ENCODE measurements around the gene PRSS36.
"Not testable (repeated sequence)": the region's sequence is repeated elsewhere in the genome, so short reads cannot be mapped to it uniquely, and the experiment has no call there.

Gene PRSS36

DNA sequence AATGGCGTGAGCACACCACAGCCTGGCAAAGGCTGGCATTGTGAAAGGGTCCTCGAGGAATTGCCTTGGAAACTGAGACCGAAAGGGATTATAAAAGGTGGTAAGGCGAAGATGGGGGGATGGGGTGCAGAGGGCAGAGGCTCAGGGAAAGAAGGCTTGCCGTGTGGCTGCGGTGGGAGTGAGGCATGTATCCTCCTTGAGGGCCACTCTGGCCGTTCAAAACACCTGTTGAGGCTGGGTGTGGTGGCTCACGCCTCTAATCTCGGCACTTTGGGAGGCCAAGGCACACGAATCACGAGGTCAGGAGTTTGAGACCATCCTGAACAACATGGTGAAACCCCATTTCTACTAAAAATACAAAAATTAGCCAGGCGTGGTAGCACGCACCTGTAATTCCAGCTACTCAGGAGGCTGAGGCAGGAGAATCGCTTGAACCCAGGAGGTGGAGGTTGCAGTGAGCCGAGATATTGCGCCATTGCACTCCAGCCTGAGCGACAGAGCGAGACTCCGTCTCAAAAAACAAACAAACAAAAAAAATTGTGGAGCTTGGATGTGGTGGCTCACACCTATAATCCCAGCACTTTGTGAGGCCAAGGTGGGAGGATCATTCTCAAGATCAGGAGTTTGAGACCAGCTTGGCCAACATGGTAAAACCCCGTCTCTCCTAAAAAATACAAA is 12.9 kb downstream of the PRSS36 start:
- not testable (repeated sequence) for H3K36me3 Mint-ChIP-seq, H3K4me3 Mint-ChIP-seq, H3K27ac Mint-ChIP-seq, H3K4me1 Mint-ChIP-seq, H3K27me3 Mint-ChIP-seq, H3K9me3 Mint-ChIP-seq

DNA sequence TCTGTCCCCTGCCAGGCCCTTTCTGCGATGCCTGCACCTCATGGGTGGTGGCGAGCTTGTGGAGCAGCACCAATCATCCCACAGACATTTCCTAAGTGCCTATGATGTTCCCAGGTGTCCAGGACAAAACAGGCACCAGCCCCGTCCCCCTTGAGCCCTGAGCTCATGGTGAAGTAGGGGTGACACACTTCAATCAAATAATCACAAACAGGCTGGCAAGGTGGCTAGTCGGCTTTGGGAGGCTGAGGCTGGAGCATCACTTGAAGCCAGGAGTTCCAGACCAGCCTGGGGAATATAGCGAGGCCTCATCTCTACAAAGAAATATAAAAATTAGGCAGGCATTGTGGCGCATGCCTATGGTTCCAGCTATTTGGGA is 13.6 kb downstream of the PRSS36 start:
- Mint-ChIP-seq H3K9me3 (no peaks in the 10 kb centered on the region), H3K4me3 (no peak overlapping the region), H3K27me3 (no peaks in the 10 kb centered on the region), H3K27ac (no peak overlapping the region), H3K36me3 (no peaks in the 10 kb centered on the region), H3K4me1 (no peaks in the 10 kb centered on the region)

- Mint-ChIP-seq H3K4me1 (no peaks in the 10 kb centered on the region), H3K27me3 (no peaks in the 10 kb centered on the region), H3K9me3 (no peaks in the 10 kb centered on the region), H3K4me3 (no peak within 1 kb of the TSS), H3K36me3 (no peaks in the 10 kb centered on the region), H3K27ac (no peak within 1 kb of the TSS)
These were observed 14.2 kb downstream of the PRSS36 start, which contains the start of gene PRSS8 for GRCh38 chr16:31135535-31136286. Gene PRSS8, minus strand, starts transcription at chr16:31135727. Its CDS starts 229 bp downstream, at chr16:31135498.

- Mint-ChIP-seq H3K4me1 (no peaks in the 10 kb centered on the region), H3K27me3 (no peaks in the 10 kb centered on the region), H3K4me3 (no peak overlapping the region), H3K9me3 (no peaks in the 10 kb centered on the region), H3K36me3 (peaks cover 2% of the 10 kb centered on the region), H3K27ac (no peak overlapping the region)
These were observed 15.0 kb downstream of the PRSS36 start for GRCh38 chr16:31134625-31135534.

DNA sequence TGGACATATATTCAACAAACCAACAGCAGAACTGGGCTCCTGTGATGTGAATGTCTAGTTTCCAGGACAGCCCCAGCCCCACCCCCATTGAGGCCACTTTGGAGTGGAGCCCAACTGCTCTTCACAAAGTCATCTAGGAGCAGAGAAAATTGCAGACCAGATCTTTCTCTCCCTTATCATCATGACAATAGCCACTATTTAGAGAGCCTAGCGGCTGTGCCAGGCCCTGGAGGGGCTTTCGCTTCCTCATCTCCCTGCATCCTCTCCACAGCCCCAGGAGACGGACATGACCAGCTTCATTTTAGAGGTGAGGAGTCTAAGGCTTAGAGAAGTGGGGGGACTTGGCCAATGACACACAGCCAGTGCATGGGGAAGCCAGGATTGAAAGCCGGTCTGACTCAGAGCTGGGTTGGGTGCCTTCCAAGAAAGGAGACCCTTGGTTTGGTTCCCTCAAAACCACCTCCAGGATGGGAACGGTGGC is 15.7 kb downstream of the PRSS36 start:
- Mint-ChIP-seq H3K9me3 (no peaks in the 10 kb centered on the region), H3K27me3 (no peaks in the 10 kb centered on the region), H3K36me3 (peaks cover 2% of the 10 kb centered on the region), H3K4me3 (no peak overlapping the region), H3K27ac (no peak overlapping the region), H3K4me1 (no peaks in the 10 kb centered on the region)

- Mint-ChIP-seq H3K9me3 (no peaks in the 10 kb centered on the region), H3K4me1 (no peaks in the 10 kb centered on the region), H3K4me3 (no peak overlapping the region), H3K36me3 (peaks cover 2% of the 10 kb centered on the region), H3K27me3 (no peaks in the 10 kb centered on the region), H3K27ac (no peak overlapping the region)
These were observed 16.8 kb downstream of the PRSS36 start for GRCh38 chr16:31133046-31133501.

- Mint-ChIP-seq H3K4me1 (peaks cover 5% of the 10 kb centered on the region), H3K27ac (no peak overlapping the region), H3K27me3 (no peaks in the 10 kb centered on the region), H3K9me3 (no peaks in the 10 kb centered on the region), H3K36me3 (peaks cover 6% of the 10 kb centered on the region), H3K4me3 (no peak overlapping the region)
These were observed 17.4 kb downstream of the PRSS36 start for GRCh38 chr16:31132303-31132979.

DNA sequence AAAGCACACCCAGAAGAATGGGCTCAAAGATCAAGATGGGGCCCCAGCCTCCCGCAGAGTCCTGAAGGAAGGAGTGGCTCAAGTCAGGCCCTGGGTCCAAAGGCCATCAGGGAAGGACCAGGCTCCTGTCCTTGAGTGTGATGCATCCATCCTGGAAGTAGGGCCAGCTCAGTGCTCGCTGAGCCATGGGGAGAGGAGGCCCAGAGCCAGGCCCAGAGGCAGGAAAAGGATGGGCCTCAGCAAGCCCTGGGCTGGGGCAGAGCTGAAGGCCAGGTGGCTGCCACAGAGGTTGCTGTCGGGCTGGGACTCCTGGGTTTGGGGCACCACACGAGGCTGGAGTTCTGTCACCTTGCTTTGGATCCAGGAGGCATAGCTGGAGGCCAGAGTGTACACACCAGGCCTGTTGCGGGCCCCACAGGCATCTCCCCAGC is 18.0 kb downstream of the PRSS36 start:
- H3K9me3 Mint-ChIP-seq, result no peaks in the 10 kb centered on the region
- H3K4me1 Mint-ChIP-seq, result peaks cover 5% of the 10 kb centered on the region
- no peaks in the 10 kb centered on the region for H3K27me3 Mint-ChIP-seq
- H3K36me3 Mint-ChIP-seq, result peaks cover 6% of the 10 kb centered on the region
- H3K4me3 Mint-ChIP-seq, result no peak overlapping the region
- H3K27ac Mint-ChIP-seq, result no peak overlapping the region

DNA sequence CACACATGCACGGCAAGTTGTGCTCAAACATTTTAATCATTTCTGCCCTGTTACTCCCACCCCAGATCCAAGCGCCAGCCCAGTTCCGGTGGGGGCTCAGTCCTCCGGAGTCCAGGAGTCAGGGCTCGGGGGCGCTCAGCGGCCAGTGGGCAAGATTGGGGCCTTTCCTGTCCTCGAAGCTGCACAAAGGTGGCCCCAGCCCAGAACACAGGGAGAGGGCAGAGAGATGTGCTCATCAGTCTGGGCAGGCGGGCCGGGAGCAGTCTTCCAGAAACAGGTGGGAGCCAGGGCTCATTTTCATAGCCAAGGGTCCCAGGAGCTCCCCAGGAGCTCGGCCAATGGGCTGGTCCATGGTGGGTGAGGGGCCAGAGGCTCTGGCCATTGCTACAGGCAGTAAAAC is 18.4 kb downstream of the PRSS36 start:
- Mint-ChIP-seq H3K36me3 (peaks cover 6% of the 10 kb centered on the region), H3K27ac (no peak overlapping the region), H3K4me1 (peaks cover 5% of the 10 kb centered on the region), H3K27me3 (no peaks in the 10 kb centered on the region), H3K4me3 (no peak overlapping the region), H3K9me3 (no peaks in the 10 kb centered on the region)

- Mint-ChIP-seq H3K4me1 (peaks cover 8% of the 10 kb centered on the region), H3K9me3 (no peaks in the 10 kb centered on the region), H3K27ac (no peak overlapping the region), H3K4me3 (no peak overlapping the region), H3K36me3 (peaks cover 6% of the 10 kb centered on the region), H3K27me3 (no peaks in the 10 kb centered on the region)
These were observed 19.0 kb downstream of the PRSS36 start for GRCh38 chr16:31130899-31131298.

- no peaks in the 10 kb centered on the region for H3K9me3 Mint-ChIP-seq
- H3K36me3 Mint-ChIP-seq, result peaks cover 6% of the 10 kb centered on the region
- H3K27me3 Mint-ChIP-seq, result no peaks in the 10 kb centered on the region
- H3K4me3 Mint-ChIP-seq, result no peak overlapping the region
- no peak overlapping the region for H3K27ac Mint-ChIP-seq
- H3K4me1 Mint-ChIP-seq, result peaks cover 11% of the 10 kb centered on the region
These were observed 19.5 kb downstream of the PRSS36 start for GRCh38 chr16:31130336-31130891.

- Mint-ChIP-seq H3K4me3 (no peak overlapping the region), H3K9me3 (no peaks in the 10 kb centered on the region), H3K27me3 (no peaks in the 10 kb centered on the region), H3K4me1 (peaks cover 11% of the 10 kb centered on the region), H3K36me3 (peaks cover 6% of the 10 kb centered on the region), H3K27ac (no peak overlapping the region)
These were observed 20.1 kb downstream of the PRSS36 start for GRCh38 chr16:31129568-31130335.

- H3K4me3 Mint-ChIP-seq, result no peak overlapping the region
- H3K9me3 Mint-ChIP-seq, result no peaks in the 10 kb centered on the region
- H3K36me3 Mint-ChIP-seq, result peaks cover 6% of the 10 kb centered on the region
- H3K27me3 Mint-ChIP-seq, result no peaks in the 10 kb centered on the region
- H3K27ac Mint-ChIP-seq, result no peak overlapping the region
- peaks cover 11% of the 10 kb centered on the region for H3K4me1 Mint-ChIP-seq
These were observed 20.9 kb downstream of the PRSS36 start for GRCh38 chr16:31128711-31129567.
